ENCODE data around the gene ALX4. TPM values are rescaled to one million over a fixed set of nuclear protein-coding genes. Genes with fewer than 3 reads are reported as not detected.

The ALX4 gene
- under 1 TPM; under 0.01 to 0.52 (median 0.06) TPM for total RNA-seq

DNA sequence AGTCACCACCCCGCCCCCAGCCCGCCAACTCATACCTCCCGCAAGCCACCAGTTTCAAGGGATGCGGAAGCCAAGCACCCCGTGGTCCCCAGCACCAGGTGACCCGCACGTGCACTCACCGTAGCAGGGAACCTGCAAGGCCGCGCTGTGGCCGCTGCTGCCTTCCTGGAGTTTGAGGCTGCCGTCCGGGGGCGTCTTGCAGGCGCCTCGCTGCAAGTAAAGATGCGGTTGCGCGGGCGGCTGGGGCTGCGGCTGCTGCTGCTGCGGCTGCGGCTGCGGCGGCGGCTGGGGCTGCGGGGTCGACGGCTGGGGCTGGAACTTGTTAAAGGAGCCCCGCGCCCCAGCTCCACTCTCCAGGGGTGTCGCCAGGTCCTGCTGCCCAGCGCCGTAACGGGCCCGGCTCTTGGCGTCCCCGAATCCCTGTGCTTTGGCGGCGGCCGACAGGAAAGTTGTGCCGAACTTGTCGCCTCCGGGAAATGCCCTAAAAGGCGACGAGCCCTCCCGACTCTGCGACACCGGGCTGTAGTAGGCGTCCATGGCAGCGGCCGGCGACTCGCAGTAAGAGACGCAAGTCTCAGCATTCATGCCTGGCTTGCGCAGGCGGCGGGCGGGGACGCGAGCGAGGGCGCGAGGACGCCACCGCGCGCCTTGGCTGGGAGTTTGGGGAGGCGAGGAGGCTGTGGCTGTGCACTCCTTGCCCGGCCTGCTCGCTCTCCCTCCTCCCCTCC, at the start of gene ALX4:
ALX4 (minus strand) TSS at position 662 of the 728 bp plus-strand sequence; CDS start at position 585, 77 bp downstream.
- H3K4me3 ChIP-seq, result peak within 1 kb of the TSS; percentile 46 to 51 (median 46)
- no peak for TF ChIP-seq POLR2A (IDR thresholded peaks at IDR 0.05; ENCODE audit: low read depth)
- no peak for TF ChIP-seq CTCF (IDR thresholded peaks at IDR 0.05)
- TF ChIP-seq EP300 (IDR thresholded peaks at IDR 0.05), result no peak
- TF ChIP-seq POLR2AphosphoS5 (IDR thresholded peaks at IDR 0.05), result no peak
- peaks cover 0 to 100% (median 77%) of the 10 kb centered on the region in 4 donors for H3K27me3 ChIP-seq
- no peak for DNase-seq (ENCODE audit: extremely low spot score)
- H3K9me3 ChIP-seq, result peaks cover 0 to 5% (median 0%) of the 10 kb centered on the region in 4 donors
- H3K27ac ChIP-seq (replicated peaks in 1 of 4), result no peak within 1 kb of the TSS
- intact Hi-C loops (cut with DNase I), result no loop called here
- no peaks in the 10 kb centered on the region for H3K36me3 ChIP-seq
- peaks cover 33 to 46% (median 44%) of the 10 kb centered on the region in 4 donors for H3K4me1 ChIP-seq
- WGBS, result under 1% methylated on average over 34 of the region's 71 CpGs

DNA sequence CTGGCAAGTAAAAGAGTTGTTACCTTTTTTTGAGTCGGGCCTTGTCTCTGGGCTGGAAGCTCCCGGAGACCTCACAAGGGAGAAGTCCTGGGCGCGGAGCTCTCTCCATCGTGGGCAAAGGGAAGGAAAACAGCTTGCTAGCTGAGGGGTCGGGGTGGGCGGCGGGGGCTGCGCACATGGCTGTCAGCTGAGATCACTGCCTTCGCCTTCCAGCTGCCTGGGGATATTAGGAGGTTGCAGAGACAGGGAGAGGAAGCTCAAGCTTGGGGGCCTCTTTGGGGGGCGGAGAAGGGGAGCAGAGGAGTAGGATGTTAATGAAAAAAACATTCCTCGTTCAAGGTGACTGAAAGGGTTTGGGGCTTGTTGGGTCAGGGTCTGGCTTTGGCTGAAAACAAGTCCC, 49.2 kb upstream of the ALX4 start:
- no peak for DNase-seq (ENCODE audit: extremely low spot score)
- TF ChIP-seq POLR2AphosphoS5 (IDR thresholded peaks at IDR 0.05) (no peak), CTCF (IDR thresholded peaks at IDR 0.05) (no peak), EP300 (IDR thresholded peaks at IDR 0.05) (no peak), POLR2A (IDR thresholded peaks at IDR 0.05; ENCODE audit: low read depth) (no peak)
- WGBS, result 53% methylated on average over 12 of the region's 12 CpGs
- no peaks in the 10 kb centered on the region for H3K4me1 ChIP-seq
- no peaks in the 10 kb centered on the region for H3K36me3 ChIP-seq
- intact Hi-C loops (cut with DNase I), result no loop called here
- no peak overlapping the region for H3K4me3 ChIP-seq
- H3K9me3 ChIP-seq, result peaks cover 0 to 10% (median 5%) of the 10 kb centered on the region in 4 donors
- peaks cover 0 to 36% (median 0%) of the 10 kb centered on the region in 4 donors for H3K27me3 ChIP-seq
- H3K27ac ChIP-seq (replicated peaks in 1 of 4), result no peak overlapping the region

DNA sequence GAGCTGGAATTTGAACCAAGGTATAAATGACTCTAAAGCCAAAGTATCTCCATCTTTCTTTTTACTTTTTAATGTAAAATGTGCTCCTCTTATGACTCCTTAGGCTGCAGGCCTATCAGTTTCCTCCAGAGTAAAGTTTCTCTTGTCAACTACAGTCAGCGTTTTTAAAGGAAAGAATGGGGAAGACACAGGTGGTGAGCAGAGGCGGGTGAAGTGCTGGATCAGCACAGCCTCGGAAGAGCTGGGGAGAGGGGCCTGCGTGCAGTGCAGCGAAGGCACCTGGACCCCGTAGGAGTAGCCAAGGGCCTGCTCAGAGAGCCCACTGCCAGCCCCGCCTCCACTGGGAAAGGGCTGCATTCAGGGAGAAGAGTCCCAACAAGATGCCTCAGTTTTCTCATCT, 48.8 kb upstream of the ALX4 start:
- peaks cover 0 to 6% (median 3%) of the 10 kb centered on the region in 4 donors for H3K9me3 ChIP-seq
- peaks cover 0 to 36% (median 0%) of the 10 kb centered on the region in 4 donors for H3K27me3 ChIP-seq
- H3K27ac ChIP-seq (replicated peaks in 1 of 4), result no peak overlapping the region
- intact Hi-C loops (cut with DNase I), result no loop called here
- 85% methylated on average over 5 of the region's 7 CpGs for WGBS
- H3K4me1 ChIP-seq, result no peaks in the 10 kb centered on the region
- H3K4me3 ChIP-seq, result no peak overlapping the region
- H3K36me3 ChIP-seq, result no peaks in the 10 kb centered on the region
- no peak for DNase-seq (ENCODE audit: extremely low spot score)
- TF ChIP-seq EP300 (IDR thresholded peaks at IDR 0.05) (no peak), POLR2AphosphoS5 (IDR thresholded peaks at IDR 0.05) (no peak), CTCF (IDR thresholded peaks at IDR 0.05) (no peak), POLR2A (IDR thresholded peaks at IDR 0.05; ENCODE audit: low read depth) (no peak)

- Histone ChIP-seq H3K4me3 (no peak overlapping the region), H3K27me3 (peaks cover 0 to 36% (median 0%) of the 10 kb centered on the region in 4 donors), H3K36me3 (no peaks in the 10 kb centered on the region), H3K9me3 (no peaks in the 10 kb centered on the region), H3K4me1 (no peaks in the 10 kb centered on the region), H3K27ac (replicated peaks in 1 of 4) (no peak overlapping the region)
- intact Hi-C loops (cut with DNase I), result no loop called here
- DNase-seq (ENCODE audit: extremely low spot score), result no peak
- no peak for TF ChIP-seq POLR2A (IDR thresholded peaks at IDR 0.05; ENCODE audit: low read depth)
- TF ChIP-seq EP300 (IDR thresholded peaks at IDR 0.05), result no peak
- no peak for TF ChIP-seq POLR2AphosphoS5 (IDR thresholded peaks at IDR 0.05)
- TF ChIP-seq CTCF (IDR thresholded peaks at IDR 0.05), result no peak
- WGBS, result 85% methylated on average over 3 of the region's 3 CpGs
Measured at GRCh38 chr11:44357711-44358110, 47.8 kb upstream of the ALX4 start.
